ENCODE data around the gene DIS3L2. TPM values are rescaled to one million over a fixed set of nuclear protein-coding genes. Genes with fewer than 3 reads are reported as not detected.

DIS3L2 gene
- total RNA-seq, 1 donor from 2014 or later: 24.0 TPM

DNA sequence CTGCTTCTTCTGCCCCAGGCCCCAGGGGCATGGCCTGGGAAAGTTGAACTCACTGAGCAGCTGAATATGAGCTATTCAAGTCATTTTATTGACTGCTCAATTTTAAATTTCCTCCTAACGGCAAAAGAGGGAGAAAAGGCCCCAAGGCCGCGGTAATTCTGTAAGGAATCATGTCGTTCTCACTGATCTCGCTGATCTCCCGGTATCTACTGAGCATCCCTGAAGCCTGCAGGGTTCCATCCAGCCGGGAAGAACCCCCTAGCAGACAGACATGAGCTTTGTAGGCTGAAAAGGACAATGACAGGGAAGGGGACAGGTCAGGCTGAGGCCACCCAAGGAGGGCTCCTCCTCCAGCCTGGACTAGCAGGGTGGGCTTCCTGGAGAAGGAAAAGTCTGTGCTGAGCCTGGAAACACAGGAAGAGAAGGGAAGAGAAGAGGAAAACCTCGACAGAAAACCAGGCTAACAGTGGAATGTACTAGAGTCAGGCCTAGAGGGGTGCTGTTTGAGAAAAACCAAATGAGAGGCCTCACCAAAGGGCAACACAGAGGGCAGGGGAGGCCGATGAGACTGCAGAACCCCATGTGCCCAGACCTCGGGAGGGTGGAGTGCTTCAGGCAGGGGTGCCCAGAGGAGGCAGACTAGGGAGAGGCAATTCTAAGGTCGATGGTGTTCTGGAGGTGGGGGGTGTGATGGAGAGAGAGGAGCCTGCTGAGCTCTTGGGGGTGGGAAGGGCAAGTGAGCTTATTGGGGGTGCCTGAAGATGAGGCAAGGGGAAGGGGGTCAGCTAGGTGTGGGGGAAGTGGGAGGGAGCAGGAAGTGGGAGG is 32.4 kb upstream of the DIS3L2 start:
- H4K20me1 ChIP-seq (ENCODE audit: insufficient read depth, low read length): no peaks in the 10 kb centered on the region
- Mint-ChIP-seq H3K36me3 (ENCODE audit: low read depth, unreplicated experiment) (peaks cover 8% of the 10 kb centered on the region), H3K9me3 (ENCODE audit: unreplicated experiment) (peaks cover 4% of the 10 kb centered on the region), H3K27ac (ENCODE audit: unreplicated experiment) (no peak overlapping the region), H3K4me3 (ENCODE audit: unreplicated experiment) (no peak overlapping the region), H3K4me1 (ENCODE audit: low read depth, unreplicated experiment) (peaks cover 7% of the 10 kb centered on the region), H3K27me3 (ENCODE audit: low read depth, unreplicated experiment) (peaks cover 69% of the 10 kb centered on the region)
- no peak overlapping the region for H3K4me2 ChIP-seq (ENCODE audit: low read length)
- no peaks in the 10 kb centered on the region for H3K9me3 ChIP-seq (ENCODE audit: insufficient read depth, low read depth, low read length)
- TF ChIP-seq EZH2 (IDR thresholded peaks at IDR 0.05; ENCODE audit: insufficient read depth, low read length): no peak
- TF ChIP-seq, protein P1, sequence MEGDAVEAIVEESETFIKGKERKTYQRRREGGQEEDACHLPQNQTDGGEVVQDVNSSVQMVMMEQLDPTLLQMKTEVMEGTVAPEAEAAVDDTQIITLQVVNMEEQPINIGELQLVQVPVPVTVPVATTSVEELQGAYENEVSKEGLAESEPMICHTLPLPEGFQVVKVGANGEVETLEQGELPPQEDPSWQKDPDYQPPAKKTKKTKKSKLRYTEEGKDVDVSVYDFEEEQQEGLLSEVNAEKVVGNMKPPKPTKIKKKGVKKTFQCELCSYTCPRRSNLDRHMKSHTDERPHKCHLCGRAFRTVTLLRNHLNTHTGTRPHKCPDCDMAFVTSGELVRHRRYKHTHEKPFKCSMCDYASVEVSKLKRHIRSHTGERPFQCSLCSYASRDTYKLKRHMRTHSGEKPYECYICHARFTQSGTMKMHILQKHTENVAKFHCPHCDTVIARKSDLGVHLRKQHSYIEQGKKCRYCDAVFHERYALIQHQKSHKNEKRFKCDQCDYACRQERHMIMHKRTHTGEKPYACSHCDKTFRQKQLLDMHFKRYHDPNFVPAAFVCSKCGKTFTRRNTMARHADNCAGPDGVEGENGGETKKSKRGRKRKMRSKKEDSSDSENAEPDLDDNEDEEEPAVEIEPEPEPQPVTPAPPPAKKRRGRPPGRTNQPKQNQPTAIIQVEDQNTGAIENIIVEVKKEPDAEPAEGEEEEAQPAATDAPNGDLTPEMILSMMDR (IDR thresholded peaks at IDR 0.05; ENCODE audit: insufficient read depth, low read depth, low read length): no peak
- H3K36me3 ChIP-seq (ENCODE audit: insufficient read depth, low read length): no peaks in the 10 kb centered on the region
- H3K27me3 ChIP-seq (ENCODE audit: insufficient read depth, low read length): peaks cover 54% of the 10 kb centered on the region
- peaks cover 12% of the 10 kb centered on the region for H3K4me1 ChIP-seq (ENCODE audit: insufficient read depth, low read length)
- no peak overlapping the region for H3K9ac ChIP-seq (ENCODE audit: low read length)
- FAIRE-seq: no peak
- no peaks in the 10 kb centered on the region for H3K79me2 ChIP-seq (ENCODE audit: insufficient read depth, low read length)
- no peak overlapping the region for H3K4me3 ChIP-seq (ENCODE audit: insufficient read depth, low read depth, low read length)
- H3K27ac ChIP-seq (ENCODE audit: low read depth, low read length): no peak overlapping the region
- H2AFZ ChIP-seq (ENCODE audit: low read depth, low read length): no peak overlapping the region
- DNase-seq (ENCODE audit: low read depth): no peak

DNA sequence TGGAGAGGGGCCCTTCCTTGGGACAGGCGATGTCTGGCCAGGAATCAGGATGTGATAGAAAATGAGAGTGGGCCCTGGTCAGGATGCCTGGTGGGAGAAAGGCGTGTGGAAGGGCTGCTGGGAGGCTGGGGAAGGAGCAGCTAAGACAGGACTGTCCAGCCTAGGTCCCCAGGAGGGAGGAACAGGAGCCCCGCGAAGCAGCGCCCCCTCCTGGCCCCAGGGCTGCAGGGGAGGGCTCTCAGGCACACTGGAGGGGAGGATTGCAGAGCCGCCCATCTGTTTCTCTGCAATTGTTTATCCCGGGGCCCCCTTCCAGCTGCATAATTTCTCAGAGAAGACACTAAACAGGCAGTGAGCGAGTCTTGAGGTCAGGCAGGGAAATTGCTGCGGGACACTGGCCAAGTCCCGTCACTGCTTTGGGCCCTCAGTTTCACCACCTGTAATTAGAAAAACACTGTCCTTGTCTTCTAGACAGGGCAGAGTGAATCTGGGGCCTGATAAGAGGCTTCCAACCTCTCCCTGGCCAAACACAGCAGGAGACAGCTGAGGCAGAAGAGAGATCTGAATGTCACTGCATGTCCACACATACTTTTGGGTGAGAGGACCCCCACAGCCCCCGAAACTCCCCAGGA is 31.4 kb upstream of the DIS3L2 start:
- no peak overlapping the region for H3K4me3 ChIP-seq (ENCODE audit: insufficient read depth, low read depth, low read length)
- Mint-ChIP-seq H3K27me3 (ENCODE audit: low read depth, unreplicated experiment) (peaks cover 65% of the 10 kb centered on the region), H3K27ac (ENCODE audit: unreplicated experiment) (no peak overlapping the region), H3K4me1 (ENCODE audit: low read depth, unreplicated experiment) (peaks cover 8% of the 10 kb centered on the region), H3K9me3 (ENCODE audit: unreplicated experiment) (peaks cover 2% of the 10 kb centered on the region), H3K4me3 (ENCODE audit: unreplicated experiment) (no peak overlapping the region), H3K36me3 (ENCODE audit: low read depth, unreplicated experiment) (peaks cover 9% of the 10 kb centered on the region)
- no peak for DNase-seq (ENCODE audit: low read depth)
- no peak for TF ChIP-seq EZH2 (IDR thresholded peaks at IDR 0.05; ENCODE audit: insufficient read depth, low read length)
- TF ChIP-seq, protein P1 (IDR thresholded peaks at IDR 0.05; ENCODE audit: insufficient read depth, low read depth, low read length): no peak
- no peaks in the 10 kb centered on the region for H3K9me3 ChIP-seq (ENCODE audit: insufficient read depth, low read depth, low read length)
- H2AFZ ChIP-seq (ENCODE audit: low read depth, low read length): no peak overlapping the region
- no peak overlapping the region for H3K4me2 ChIP-seq (ENCODE audit: low read length)
- no peaks in the 10 kb centered on the region for H3K79me2 ChIP-seq (ENCODE audit: insufficient read depth, low read length)
- H3K27me3 ChIP-seq (ENCODE audit: insufficient read depth, low read length): peaks cover 48% of the 10 kb centered on the region
- H3K9ac ChIP-seq (ENCODE audit: low read length): no peak overlapping the region
- no peaks in the 10 kb centered on the region for H4K20me1 ChIP-seq (ENCODE audit: insufficient read depth, low read length)
- H3K4me1 ChIP-seq (ENCODE audit: insufficient read depth, low read length): peaks cover 12% of the 10 kb centered on the region
- H3K36me3 ChIP-seq (ENCODE audit: insufficient read depth, low read length): no peaks in the 10 kb centered on the region
- no peak for FAIRE-seq
- no peak overlapping the region for H3K27ac ChIP-seq (ENCODE audit: low read depth, low read length)
